Activated CD4-positive, alpha-beta T cell treated with anti-CD3 and anti-CD28 coated beads, Interleukin-2, amount 50 U/mL, for 4 hours (primary cell): Measurements from ENCODE around the gene SAYSD1.

ENCODE experiments used
- DNase-seq, 2 experiments: peaks; one replicate each; pipeline ENCODE4 v3.0.0-alpha.2; 2020

SAYSD1 gene

GRCh38 chr6:39055661-39056060 is 59.3 kb downstream of the SAYSD1 start:
- no peak for DNase-seq

- no peak for DNase-seq
These were observed 60.3 kb downstream of the SAYSD1 start for GRCh38 chr6:39054577-39055142.
